SK-MEL-5 (cell line): Measurements from ENCODE around the gene AVP. TPM values are rescaled to one million over a fixed set of nuclear protein-coding genes. Genes with fewer than 3 reads are reported as not detected.
A peak's percentile ranks its signal among the peaks of the same experiment; 100 is the strongest.
"Not testable (repeated sequence)": the region's sequence is repeated elsewhere in the genome, so short reads cannot be mapped to it uniquely, and the experiment has no call there.

Experiments
- DNase-seq: peaks from one replicate; pipeline ENCODE4 v3.0.0-alpha.2; 2016; ENCODE audit warnings: low read depth, low spot score
- in situ Hi-C: cut with HindIII; loops from 2 replicates; pipeline ENCODE4 v1.10.0; 2016; ENCODE audit warnings: low sequenced_read_pairs, high pct_unique_total_duplicates, low pct_unique_long_range_greater_than_20kb
- total RNA-seq: library from RNA; depleted of rRNA; stranded (reverse); fragments of >200 nt; shearing (Covaris generic); gene quantifications from 2 replicates; pipeline ENCODE4 v1.2.3, GENCODE V29; 2014

AVP gene
- total RNA-seq, 1 experiment from 2014 or later, result not detected

GRCh38 chr20:3071266-3071609 is 13.3 kb downstream of the AVP start:
- DNase-seq, result no peak
- in situ Hi-C loops, result no loop called here

- no peak for DNase-seq
- in situ Hi-C loops, result no loop called here
Observed at GRCh38 chr20:3070725-3071124, 13.8 kb downstream of the AVP start.

GRCh38 chr20:3068986-3069900 is 15.3 kb downstream of the AVP start:
- in situ Hi-C loops, result no loop called here
- DNase-seq, result no peak

- no peak for DNase-seq
- in situ Hi-C loops, result no loop called here
Observed at GRCh38 chr20:3068075-3068474, 16.4 kb downstream of the AVP start.

- in situ Hi-C loops, result no loop called here
- no peak for DNase-seq
Observed at GRCh38 chr20:3067139-3068014, 17.1 kb downstream of the AVP start.

- in situ Hi-C loops, DNase-seq: not testable (repeated sequence)
Observed at GRCh38 chr20:3064119-3064518, 20.4 kb downstream of the AVP start.

- no peak for DNase-seq
- in situ Hi-C loops, result no loop called here
Observed at GRCh38 chr20:3059489-3059888, 25.0 kb downstream of the AVP start.

GRCh38 chr20:3051385-3052019 is 33.0 kb downstream of the AVP start:
- DNase-seq, result no peak
- in situ Hi-C loops, result no loop called here

GRCh38 chr20:3047486-3048419 is 36.8 kb downstream of the AVP start:
- in situ Hi-C loops, result no loop called here
- DNase-seq, result no peak

- in situ Hi-C loops, result no loop called here
- DNase-seq, result no peak
Observed at GRCh38 chr20:3046677-3047462, 37.7 kb downstream of the AVP start.

GRCh38 chr20:3045816-3046676 is 38.5 kb downstream of the AVP start, which contains the start of gene MRPS26:
TSS of gene MRPS26 (plus strand) at chr20:3046052. CDS start at chr20:3046069, 17 bp downstream.
- in situ Hi-C loops, result no loop called here

GRCh38 chr20:3045042-3045815 is 39.3 kb downstream of the AVP start:
- peak; percentile 68 for DNase-seq

More at GRCh38 chr20:3045816-3046676, 38.5 kb downstream of the AVP start, which contains the start of gene MRPS26:
- DNase-seq, result peak; percentile 86

GRCh38 chr20:3044336-3044965 is 40.1 kb downstream of the AVP start:
- in situ Hi-C loops, result no loop called here
- no peak for DNase-seq

More at GRCh38 chr20:3045042-3045815, 39.3 kb downstream of the AVP start:
- in situ Hi-C loops, result no loop called here

- DNase-seq, result no peak
- in situ Hi-C loops, result no loop called here
Observed at GRCh38 chr20:3043322-3043721, 41.2 kb downstream of the AVP start, which contains the start of gene GNRH2. TSS of gene GNRH2 (plus strand) at chr20:3043622. CDS start at chr20:3044415, 793 bp downstream.
